H9 (cell line): Measurements from ENCODE around the gene ANKRD39. TPM values are rescaled to one million over a fixed set of nuclear protein-coding genes. Genes with fewer than 3 reads are reported as not detected.

Source experiments
- DNase-seq: peaks from one replicate; pipeline ENCODE4 v3.0.0-alpha.2; 2017
- H2AFZ ChIP-seq: one replicate; pipeline ENCODE4 v1.6.1; 2013; ENCODE audit warnings: mild to moderate bottlenecking, low read length, control low read depth, moderate library complexity
- H2AK5ac ChIP-seq: 2 replicates; pipeline ENCODE4 v1.6.1; 2013; ENCODE audit warnings: low read length, control low read depth, mixed read lengths; ENCODE audit not compliant: insufficient read length
- H2BK120ac ChIP-seq: one replicate; pipeline ENCODE4 v1.6.1; 2013; ENCODE audit warnings: low read depth, mild to moderate bottlenecking, low read length, control low read depth, inconsistent platforms; ENCODE audit not compliant: poor library complexity, severe bottlenecking
- H2BK12ac ChIP-seq: 2 replicates; pipeline ENCODE4 v1.6.1; 2013; ENCODE audit warnings: low read length, control low read depth, mixed read lengths, low read depth; ENCODE audit not compliant: insufficient read length
- H2BK15ac ChIP-seq: 2 replicates; pipeline ENCODE4 v1.6.1; 2013; ENCODE audit warnings: low read depth, low read length, control low read depth
- H2BK20ac ChIP-seq: one replicate; pipeline ENCODE4 v1.6.1; 2013; ENCODE audit warnings: low read depth, mild to moderate bottlenecking, low read length, control low read depth, inconsistent platforms; ENCODE audit not compliant: poor library complexity, severe bottlenecking
- H2BK5ac ChIP-seq: 2 replicates; pipeline ENCODE4 v1.6.1; 2013; ENCODE audit warnings: low read length, control low read depth, mixed read lengths; ENCODE audit not compliant: insufficient read length
- H3K14ac ChIP-seq: 2 replicates; pipeline ENCODE4 v1.6.1; 2013; ENCODE audit warnings: low read length, control low read depth; ENCODE audit not compliant: insufficient read depth
- H3K18ac ChIP-seq: 2 replicates; pipeline ENCODE4 v1.6.1; 2013; ENCODE audit warnings: low read depth, mild to moderate bottlenecking, mixed read lengths, low read length, control low read depth; ENCODE audit not compliant: insufficient read length
- H3K23ac ChIP-seq: 2 replicates; pipeline ENCODE4 v1.6.1; 2013; ENCODE audit warnings: low read length, control low read depth, mixed read lengths, low read depth; ENCODE audit not compliant: insufficient read length
- H3K23me2 ChIP-seq: 2 replicates; pipeline ENCODE4 v1.6.1; 2013; ENCODE audit warnings: low read depth, mild to moderate bottlenecking, mixed read lengths, low read length, control low read depth; ENCODE audit not compliant: insufficient read length, poor library complexity, severe bottlenecking
- H3K27ac ChIP-seq: 2 replicates; pipeline ENCODE4 v1.5.1; 2013; ENCODE audit warnings: low read length, control low read depth, mixed read lengths, low read depth; ENCODE audit not compliant: insufficient read length
- H3K27me3 ChIP-seq: 2 replicates; pipeline ENCODE4 v1.6.1; 2013; ENCODE audit warnings: low read length, control low read depth, inconsistent platforms; ENCODE audit not compliant: insufficient read depth
- H3K4ac ChIP-seq: 2 replicates; pipeline ENCODE4 v1.6.1; 2013; ENCODE audit warnings: low read depth, mild to moderate bottlenecking, control low read depth, inconsistent platforms, low read length, moderate library complexity
- H3K4me1 ChIP-seq: 2 replicates; pipeline ENCODE4 v1.6.1; 2013; ENCODE audit warnings: low read length, control low read depth, inconsistent platforms; ENCODE audit not compliant: insufficient read depth
- H3K4me2 ChIP-seq: 2 replicates; pipeline ENCODE4 v1.6.1; 2013; ENCODE audit warnings: low read length, control low read depth, mixed read lengths; ENCODE audit not compliant: insufficient read length, insufficient read depth
- H3K56ac ChIP-seq: 2 replicates; pipeline ENCODE4 v1.6.1; 2013; ENCODE audit warnings: low read depth, mild to moderate bottlenecking, mixed read lengths, low read length, control low read depth; ENCODE audit not compliant: insufficient read length
- H3K79me1 ChIP-seq: 2 replicates; pipeline ENCODE4 v1.6.1; 2013; ENCODE audit warnings: low read depth, mild to moderate bottlenecking, moderate library complexity, low read length, control low read depth, inconsistent platforms; ENCODE audit not compliant: insufficient read depth, poor library complexity, severe bottlenecking
- H3K79me2 ChIP-seq: 2 replicates; pipeline ENCODE4 v1.6.1; 2013; ENCODE audit warnings: low read length, control low read depth, inconsistent platforms; ENCODE audit not compliant: insufficient read depth
- H3K9ac ChIP-seq: 2 replicates; pipeline ENCODE4 v1.6.1; 2013; ENCODE audit warnings: low read length, control low read depth, mixed read lengths; ENCODE audit not compliant: insufficient read length; ENCODE audit errors: extremely low read depth
- H3K9me3 ChIP-seq: one replicate; pipeline ENCODE4 v1.6.1; 2013; ENCODE audit warnings: low read depth, low read length, inconsistent platforms; ENCODE audit not compliant: control insufficient read depth
- H3T11ph ChIP-seq: one replicate; pipeline ENCODE4 v1.6.1; 2013; ENCODE audit warnings: mild to moderate bottlenecking, low read length, control low read depth, inconsistent platforms
- H4K20me1 ChIP-seq: one replicate; pipeline ENCODE4 v1.6.1; 2013; ENCODE audit not compliant: control insufficient read depth, insufficient read length, insufficient read depth
- H4K5ac ChIP-seq: 2 replicates; pipeline ENCODE4 v1.6.1; 2013; ENCODE audit warnings: low read depth, mild to moderate bottlenecking, mixed read lengths, low read length, control low read depth; ENCODE audit not compliant: insufficient read length
- H4K8ac ChIP-seq: replicated peaks from 2 replicates; pipeline ENCODE4 v1.6.1; 2013; ENCODE audit warnings: low read length, control low read depth, mixed read lengths, low read depth; ENCODE audit not compliant: insufficient read length
- H4K91ac ChIP-seq: 2 replicates; pipeline ENCODE4 v1.6.1; 2013; ENCODE audit warnings: low read depth, mild to moderate bottlenecking, moderate library complexity, mixed read lengths, low read length, control low read depth; ENCODE audit not compliant: insufficient read length
- H3K27ac Mint-ChIP-seq, 3 experiments: 2 replicates in 2 of 3; 3 replicates in 1 of 3; pipeline ENCODE4 v1.8.0; 2020 to 2021; ENCODE audit warnings: mixed read lengths in 3 of 3, mild to moderate bottlenecking in 1 of 3, moderate library complexity in 1 of 3
- H3K27me3 Mint-ChIP-seq: 2 replicates; pipeline ENCODE4 v1.8.0; 2021; ENCODE audit warnings: low read depth, mild to moderate bottlenecking, moderate library complexity, mixed read lengths
- H3K36me3 Mint-ChIP-seq, 3 experiments: 2 replicates in 2 of 3; 3 replicates in 1 of 3; pipeline ENCODE4 v1.8.0; 2020 to 2021; ENCODE audit warnings: low read depth in 3 of 3, mixed read lengths in 3 of 3; ENCODE audit not compliant: insufficient read depth in 1 of 3
- H3K4me1 Mint-ChIP-seq, 2 experiments: 2 replicates each; pipeline ENCODE4 v1.8.0; 2020; ENCODE audit warnings: mixed read lengths in 2 of 2
- H3K4me3 Mint-ChIP-seq, 2 experiments: 2 replicates in 1 of 2; 3 replicates in 1 of 2; pipeline ENCODE4 v1.8.0; 2020 to 2021; ENCODE audit warnings: mild to moderate bottlenecking in 2 of 2, mixed read lengths in 2 of 2, moderate library complexity in 1 of 2
- H3K9me3 Mint-ChIP-seq, 2 experiments: 2 replicates in 1 of 2; 3 replicates in 1 of 2; pipeline ENCODE4 v1.8.0; 2020; ENCODE audit warnings: mild to moderate bottlenecking in 2 of 2, mixed read lengths in 2 of 2, moderate library complexity in 1 of 2
- WGBS: extraction: QIAGEN DNeasy Blood & Tissue Kit; methylation state at CpG from one replicate; pipeline ENCODE4 v1.1.7; 2013; ENCODE audit warnings: missing lambda C conversion rate, low lambda C conversion rate, mixed read lengths; ENCODE audit not compliant: insufficient read length; ENCODE audit errors: extremely low coverage; 5-methylcytosine and 5-hydroxymethylcytosine counted together
- total RNA-seq: library from RNA; stranded (reverse); gene quantifications from 2 replicates; pipeline ENCODE4 v1.2.1, GENCODE V29; 2021
- TF ChIP-seq, protein P1 (sequence below): fragments of 200-600 bp; sonication (generic); conservative IDR thresholded peaks from 3 replicates; pipeline ENCODE4 v1.8.0; 2021; ENCODE audit warnings: antibody characterized with exemption, mild to moderate bottlenecking

The ANKRD39 gene
- total RNA-seq, 1 experiment from 2014 or later, result 13.0 TPM

DNA sequence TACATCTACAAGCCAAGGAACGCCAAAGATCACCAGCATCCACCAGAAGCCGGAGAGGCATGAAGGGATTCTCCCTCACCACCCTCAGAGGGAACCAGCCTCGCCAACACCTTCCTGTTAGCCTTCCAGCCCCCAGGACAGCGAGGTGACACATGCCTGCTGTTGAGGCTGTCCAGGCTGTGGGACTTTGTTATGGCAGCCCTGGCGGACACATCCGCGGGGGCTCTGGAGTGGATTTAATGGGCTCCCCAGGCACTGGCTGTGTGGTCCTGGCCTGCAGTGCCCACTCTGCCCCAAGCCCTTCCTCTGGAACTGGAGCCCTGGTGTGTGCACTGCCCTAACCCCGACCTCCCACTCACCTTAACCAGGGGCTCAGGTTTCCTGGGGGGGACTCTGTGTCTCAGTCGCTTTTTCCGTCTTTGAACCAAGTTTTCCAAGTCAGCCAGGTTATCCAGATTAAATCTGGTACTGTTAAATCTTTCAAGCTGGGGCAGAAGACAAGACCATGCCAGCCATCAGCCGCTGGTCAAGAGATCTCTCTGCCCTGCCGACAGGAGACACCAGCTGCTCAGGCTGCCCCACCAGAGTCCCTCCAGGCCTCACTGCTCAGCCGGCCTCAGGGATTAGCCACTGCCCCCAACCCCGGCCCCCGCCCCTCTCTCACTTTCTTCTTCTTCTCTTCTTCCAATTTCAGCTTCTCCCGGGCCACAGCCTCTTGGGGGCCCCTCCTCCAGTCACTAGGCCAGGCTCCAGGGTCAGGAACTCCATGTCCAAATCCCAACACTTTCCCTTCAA is 15.9 kb downstream of the ANKRD39 start:
- no peak overlapping the region for H2BK5ac ChIP-seq
- no peaks in the 10 kb centered on the region for H3K9me3 ChIP-seq
- no peak overlapping the region for H2AFZ ChIP-seq
- no peak overlapping the region for H2BK120ac ChIP-seq
- Mint-ChIP-seq H3K4me3 (no peak overlapping the region), H3K36me3 (peaks cover 2 to 11% (median 6%) of the 10 kb centered on the region in 3 experiments; a peak in 5 of 7 replicates), H3K4me1 (peaks cover 0 to 9% of the 10 kb centered on the region in 2 experiments; a peak in 2 of 4 replicates), H3K9me3 (no peaks in the 10 kb centered on the region), H3K27ac (peak overlapping the region in 1 of 3 experiments; percentile 95; a peak in 2 of 7 replicates), H3K27me3 (no peaks in the 10 kb centered on the region; the same call in none of the 2 replicates)
- H3K4me2 ChIP-seq, result no peak overlapping the region
- H3K79me2 ChIP-seq, result no peaks in the 10 kb centered on the region
- no peak overlapping the region for H4K91ac ChIP-seq
- no peaks in the 10 kb centered on the region for H3K23me2 ChIP-seq
- H3T11ph ChIP-seq, result no peak overlapping the region
- H3K27me3 ChIP-seq, result no peaks in the 10 kb centered on the region
- H2BK20ac ChIP-seq, result no peak overlapping the region
- no peaks in the 10 kb centered on the region for H4K20me1 ChIP-seq
- no peak overlapping the region for H3K14ac ChIP-seq
- TF ChIP-seq, protein P1, sequence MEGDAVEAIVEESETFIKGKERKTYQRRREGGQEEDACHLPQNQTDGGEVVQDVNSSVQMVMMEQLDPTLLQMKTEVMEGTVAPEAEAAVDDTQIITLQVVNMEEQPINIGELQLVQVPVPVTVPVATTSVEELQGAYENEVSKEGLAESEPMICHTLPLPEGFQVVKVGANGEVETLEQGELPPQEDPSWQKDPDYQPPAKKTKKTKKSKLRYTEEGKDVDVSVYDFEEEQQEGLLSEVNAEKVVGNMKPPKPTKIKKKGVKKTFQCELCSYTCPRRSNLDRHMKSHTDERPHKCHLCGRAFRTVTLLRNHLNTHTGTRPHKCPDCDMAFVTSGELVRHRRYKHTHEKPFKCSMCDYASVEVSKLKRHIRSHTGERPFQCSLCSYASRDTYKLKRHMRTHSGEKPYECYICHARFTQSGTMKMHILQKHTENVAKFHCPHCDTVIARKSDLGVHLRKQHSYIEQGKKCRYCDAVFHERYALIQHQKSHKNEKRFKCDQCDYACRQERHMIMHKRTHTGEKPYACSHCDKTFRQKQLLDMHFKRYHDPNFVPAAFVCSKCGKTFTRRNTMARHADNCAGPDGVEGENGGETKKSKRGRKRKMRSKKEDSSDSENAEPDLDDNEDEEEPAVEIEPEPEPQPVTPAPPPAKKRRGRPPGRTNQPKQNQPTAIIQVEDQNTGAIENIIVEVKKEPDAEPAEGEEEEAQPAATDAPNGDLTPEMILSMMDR, result no peak
- H3K4ac ChIP-seq, result no peak overlapping the region
- H3K56ac ChIP-seq, result no peak overlapping the region
- H2BK12ac ChIP-seq, result no peak overlapping the region
- H3K23ac ChIP-seq, result no peak overlapping the region
- no peak overlapping the region for H2AK5ac ChIP-seq
- no peak overlapping the region for H2BK15ac ChIP-seq
- no peaks in the 10 kb centered on the region for H3K79me1 ChIP-seq
- H4K5ac ChIP-seq, result no peak overlapping the region
- H4K8ac ChIP-seq, result no peak overlapping the region
- DNase-seq, result peak; percentile 27
- no peak overlapping the region for H3K27ac ChIP-seq
- H3K9ac ChIP-seq, result no peak overlapping the region
- no peak overlapping the region for H3K18ac ChIP-seq
- no peaks in the 10 kb centered on the region for H3K4me1 ChIP-seq
- no CpG with 5 or more reads among the region's 16 CpGs for WGBS
